Fibroblast of lung (primary cell): Measurements from ENCODE around the gene GPC5.

Source experiments
- EZH2 ChIP-seq: IDR thresholded peaks from 2 replicates; pipeline ENCODE4 v1.5.1; 2012; ENCODE audit warnings: low read length, control low read depth, mild to moderate bottlenecking; ENCODE audit errors: missing control alignments
- TF ChIP-seq, protein P1 (sequence below), 2 donors: IDR thresholded peaks in 1 of 2; conservative IDR thresholded peaks in 1 of 2; 1 replicate in 1 of 2; 2 replicates in 1 of 2; pipeline ENCODE4 v1.5.1; 2011 to 2012; ENCODE audit warnings: low read length in 2 of 2, control low read depth in 1 of 2, inconsistent platforms in 1 of 2, low read depth in 1 of 2, mild to moderate bottlenecking in 1 of 2

DNA sequence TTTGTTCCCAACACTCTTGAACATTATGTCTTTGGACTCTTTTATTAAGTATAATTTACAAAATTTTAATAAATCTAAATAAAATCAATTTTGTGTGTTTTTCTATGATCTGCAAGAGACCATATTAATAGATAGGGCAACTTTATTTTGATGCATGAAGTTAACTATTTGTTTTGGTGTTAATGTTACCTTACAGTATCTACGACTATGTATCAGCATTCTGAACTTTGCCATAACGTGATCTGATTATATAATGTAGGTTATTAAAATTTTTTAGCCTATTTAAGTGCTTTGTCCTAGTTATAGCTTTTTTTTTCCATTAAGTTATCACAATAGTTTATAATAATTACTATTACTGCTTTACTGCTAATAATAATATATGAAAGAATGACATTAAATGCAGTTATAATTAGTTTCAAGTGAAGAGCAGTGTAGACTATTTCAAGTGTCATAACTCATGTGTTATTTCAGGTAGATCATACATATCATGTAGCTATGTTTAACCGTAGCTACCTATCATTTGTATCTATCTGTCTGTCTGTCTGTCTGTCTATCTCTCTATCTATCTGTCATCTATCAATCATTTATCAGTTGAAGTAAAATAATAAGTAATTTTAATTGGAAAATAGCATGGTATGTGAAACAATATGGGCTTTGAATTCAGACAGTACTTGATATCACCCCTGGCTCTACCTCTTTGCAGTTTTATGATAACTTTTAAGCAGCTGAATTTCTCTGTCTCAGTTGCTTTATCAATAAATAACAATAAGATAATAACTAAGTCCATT is 229.7 kb downstream of the GPC5 start:
- TF ChIP-seq, protein P1, sequence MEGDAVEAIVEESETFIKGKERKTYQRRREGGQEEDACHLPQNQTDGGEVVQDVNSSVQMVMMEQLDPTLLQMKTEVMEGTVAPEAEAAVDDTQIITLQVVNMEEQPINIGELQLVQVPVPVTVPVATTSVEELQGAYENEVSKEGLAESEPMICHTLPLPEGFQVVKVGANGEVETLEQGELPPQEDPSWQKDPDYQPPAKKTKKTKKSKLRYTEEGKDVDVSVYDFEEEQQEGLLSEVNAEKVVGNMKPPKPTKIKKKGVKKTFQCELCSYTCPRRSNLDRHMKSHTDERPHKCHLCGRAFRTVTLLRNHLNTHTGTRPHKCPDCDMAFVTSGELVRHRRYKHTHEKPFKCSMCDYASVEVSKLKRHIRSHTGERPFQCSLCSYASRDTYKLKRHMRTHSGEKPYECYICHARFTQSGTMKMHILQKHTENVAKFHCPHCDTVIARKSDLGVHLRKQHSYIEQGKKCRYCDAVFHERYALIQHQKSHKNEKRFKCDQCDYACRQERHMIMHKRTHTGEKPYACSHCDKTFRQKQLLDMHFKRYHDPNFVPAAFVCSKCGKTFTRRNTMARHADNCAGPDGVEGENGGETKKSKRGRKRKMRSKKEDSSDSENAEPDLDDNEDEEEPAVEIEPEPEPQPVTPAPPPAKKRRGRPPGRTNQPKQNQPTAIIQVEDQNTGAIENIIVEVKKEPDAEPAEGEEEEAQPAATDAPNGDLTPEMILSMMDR (conservative IDR thresholded peaks at IDR 0.05 in 1 of 2, IDR thresholded peaks at IDR 0.05 in 1 of 2; ENCODE audit: low read depth in 1 of 2, low read length in 2 of 2): no peak
- TF ChIP-seq EZH2: no peak
